Nucleus accumbens (tissue), 56 donors: ENCODE data around the gene GCC2.
"Not testable (repeated sequence)": the region's sequence is repeated elsewhere in the genome, so short reads cannot be mapped to it uniquely, and the experiment has no call there.

Source experiments
- DNase-seq, 56 donors: peaks; one replicate each; lab custom pipeline; 2025; lab: John Stamatoyannopoulos, UW

The GCC2 gene

DNA sequence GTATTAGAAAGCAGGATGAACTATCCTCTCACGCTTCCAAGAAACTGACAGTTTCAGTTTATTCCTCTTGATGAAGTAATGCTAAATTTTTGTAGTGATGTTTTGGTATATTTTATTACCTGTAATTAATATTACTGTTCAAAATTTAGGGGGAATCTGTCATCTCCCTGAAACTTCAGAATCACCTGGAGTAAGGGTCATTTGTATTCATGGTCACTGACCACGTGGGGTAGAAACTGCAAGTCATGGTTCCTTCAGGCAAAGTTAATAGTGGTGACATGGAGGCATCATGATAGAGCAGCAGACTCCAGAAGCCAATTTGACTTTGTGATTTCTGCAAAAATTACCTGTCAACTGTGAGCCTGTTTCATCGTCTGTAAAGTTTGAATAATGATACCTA is 47.2 kb downstream of the GCC2 start:
- DNase-seq, result not testable (repeated sequence)

- DNase-seq, result not testable (repeated sequence)
These were observed 58.6 kb downstream of the GCC2 start for GRCh38 chr2:108507620-108508019.

DNA sequence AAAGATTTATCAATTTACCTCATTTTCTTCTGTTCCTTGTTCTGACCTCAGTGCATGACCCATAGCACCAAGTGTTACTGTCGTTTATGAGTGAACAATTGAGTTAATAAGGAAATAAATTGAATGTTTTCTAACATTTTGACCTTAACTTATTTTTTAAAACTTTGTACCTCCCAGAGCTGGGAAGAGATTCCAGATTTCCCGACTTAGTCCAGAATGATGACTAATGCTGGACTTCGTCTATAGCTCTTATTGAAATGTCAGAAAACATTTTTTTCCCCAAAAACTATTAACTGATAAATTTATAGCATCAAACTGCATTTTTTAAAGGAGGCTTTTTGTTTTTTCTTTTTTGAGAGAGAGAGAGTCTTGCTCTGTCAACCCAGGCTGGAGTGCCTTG is 63.4 kb downstream of the GCC2 start:
- not testable (repeated sequence) for DNase-seq

GRCh38 chr2:108514478-108514877 is 65.5 kb downstream of the GCC2 start:
- DNase-seq, result not testable (repeated sequence)

DNA sequence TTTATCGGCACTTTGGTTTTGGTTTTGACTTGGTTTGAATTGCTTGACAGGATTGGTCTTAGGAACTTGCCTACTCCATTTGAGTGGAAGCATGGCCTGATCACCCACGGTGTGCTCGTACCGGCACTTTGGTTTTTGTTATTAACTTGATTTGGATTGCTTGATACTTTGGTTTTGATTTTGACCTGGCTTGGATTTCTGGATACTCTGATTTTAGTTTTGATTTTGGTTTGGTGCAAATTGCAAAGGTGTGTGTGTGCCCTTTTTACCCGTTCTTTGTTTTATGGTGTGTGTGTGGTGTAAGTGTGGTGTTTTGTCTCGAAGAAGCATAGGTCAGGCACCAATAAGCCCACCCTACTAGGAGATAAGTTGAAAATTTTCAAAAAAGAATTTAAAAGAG is 75.7 kb downstream of the GCC2 start:
- not testable (repeated sequence) for DNase-seq

DNA sequence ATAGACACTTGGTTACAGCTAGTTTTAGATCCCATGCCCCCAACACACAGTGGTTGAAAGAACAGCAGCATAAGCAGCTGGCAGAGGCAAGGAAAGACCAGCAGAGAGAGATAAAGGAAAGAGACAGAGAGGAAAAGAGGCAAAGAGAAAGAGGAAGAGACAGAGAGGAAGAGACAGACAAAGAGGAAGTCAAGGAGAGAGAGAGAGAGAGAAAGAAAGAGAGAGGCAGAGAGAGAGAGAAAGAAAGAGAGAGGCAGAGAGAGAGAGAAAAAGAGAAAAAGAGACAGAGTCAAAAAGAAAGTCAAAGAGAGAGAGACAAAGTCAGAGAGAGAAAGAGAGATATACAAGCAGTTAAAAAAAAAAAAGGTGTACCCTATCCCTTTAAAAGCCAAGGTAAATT is 76.3 kb downstream of the GCC2 start:
- not testable (repeated sequence) for DNase-seq

- DNase-seq, result no peak
These were observed 82.7 kb downstream of the GCC2 start for GRCh38 chr2:108531674-108532055.

DNA sequence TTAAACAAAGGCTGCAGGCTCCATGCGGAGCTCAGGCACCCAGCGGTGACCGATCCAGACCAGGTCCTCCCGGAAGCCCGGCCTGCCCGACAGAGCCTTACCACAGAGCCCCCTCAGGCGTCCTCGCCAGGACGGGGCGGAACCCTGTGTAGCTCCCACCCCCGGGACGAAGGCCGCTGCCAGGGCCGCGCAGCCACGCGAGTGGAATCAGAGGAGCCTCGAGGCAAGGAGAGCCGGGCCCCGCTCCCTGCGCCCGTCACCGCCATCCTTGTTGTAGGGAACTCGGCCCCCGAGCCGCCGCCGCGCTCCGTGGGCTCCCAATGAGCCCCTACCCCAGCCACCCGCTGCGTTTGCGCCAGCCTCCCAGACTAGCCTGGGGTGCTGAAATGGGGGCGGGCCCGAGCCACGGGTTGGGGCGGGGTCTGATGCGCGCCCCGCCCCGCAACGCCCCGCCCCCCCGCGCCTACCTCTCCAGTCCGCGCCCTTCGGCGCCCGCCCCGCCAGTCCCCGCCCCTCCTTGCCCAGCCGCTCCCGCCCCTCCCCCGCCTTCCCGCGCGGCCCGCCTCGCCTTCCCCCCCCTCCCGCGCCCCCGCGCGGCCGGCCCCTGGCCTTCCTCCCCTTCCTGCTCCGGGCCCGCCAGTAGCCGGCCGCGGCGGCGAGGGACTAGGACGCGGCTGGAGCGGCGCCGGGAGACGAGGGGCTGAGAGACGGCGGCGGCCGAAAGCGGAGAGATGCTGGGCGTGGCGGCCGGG is 85.0 kb downstream of the GCC2 start, which contains the start of gene LIMS1:
Gene LIMS1 (plus strand): TSS at position 639 of the 752 bp plus-strand sequence. CDS start 93 bp downstream, at position 732.
- DNase-seq, result peak; percentile 20 to 94 (median 82)

DNA sequence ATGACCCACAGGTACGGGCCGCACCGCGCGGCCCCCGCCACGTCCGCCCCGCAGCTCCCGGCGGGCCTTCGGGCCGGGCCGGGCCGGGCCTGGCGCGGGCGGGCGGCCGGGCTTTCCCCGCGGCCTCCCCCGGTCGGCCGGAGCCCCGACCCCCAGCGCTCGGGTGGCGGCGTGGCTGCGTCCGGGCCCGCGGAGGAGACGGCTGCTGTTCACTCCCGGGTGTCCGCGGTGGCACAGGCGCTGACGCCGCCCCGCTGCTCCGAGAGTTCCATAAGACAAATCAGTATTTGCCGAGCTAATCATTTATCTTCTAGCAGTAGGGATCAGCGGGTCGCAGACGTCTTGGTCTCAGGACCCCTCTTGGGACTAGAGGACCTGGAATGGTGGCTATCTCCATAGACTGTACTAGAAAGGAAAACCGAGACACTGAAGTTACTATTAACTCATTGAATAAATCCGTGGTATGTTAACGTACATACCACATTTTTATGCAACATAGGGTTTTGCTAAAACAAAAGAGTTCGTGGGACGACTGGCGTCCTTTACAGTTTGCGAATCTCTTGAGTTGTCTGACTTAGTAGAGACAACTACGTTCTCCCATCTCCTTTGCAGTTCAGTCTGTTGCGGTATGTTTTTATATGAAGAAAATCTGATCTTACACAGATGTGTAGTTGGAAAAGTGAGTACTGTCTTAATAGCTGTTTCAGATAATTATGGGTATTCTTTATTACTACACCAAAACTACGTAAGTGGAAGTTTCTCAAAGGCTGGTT is 85.8 kb downstream of the GCC2 start:
- DNase-seq, result peak in 32 of 56 donors; percentile 8 to 68 (median 38)

DNA sequence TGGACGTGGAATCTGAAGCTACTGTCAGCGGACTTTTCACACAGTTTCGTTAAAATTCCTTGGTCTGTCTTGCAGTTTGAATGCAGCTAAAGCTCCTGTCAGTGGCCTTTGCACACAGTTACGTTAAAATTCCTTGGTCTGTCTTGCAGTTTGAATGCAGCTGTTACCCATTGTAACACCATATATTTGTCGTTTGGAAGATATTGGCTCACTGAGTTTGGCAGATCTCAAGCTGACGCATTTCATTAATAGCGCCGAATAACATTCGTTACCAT is 86.3 kb downstream of the GCC2 start:
- peak in 2 of 56 donors; percentile 12 to 30 for DNase-seq

DNA sequence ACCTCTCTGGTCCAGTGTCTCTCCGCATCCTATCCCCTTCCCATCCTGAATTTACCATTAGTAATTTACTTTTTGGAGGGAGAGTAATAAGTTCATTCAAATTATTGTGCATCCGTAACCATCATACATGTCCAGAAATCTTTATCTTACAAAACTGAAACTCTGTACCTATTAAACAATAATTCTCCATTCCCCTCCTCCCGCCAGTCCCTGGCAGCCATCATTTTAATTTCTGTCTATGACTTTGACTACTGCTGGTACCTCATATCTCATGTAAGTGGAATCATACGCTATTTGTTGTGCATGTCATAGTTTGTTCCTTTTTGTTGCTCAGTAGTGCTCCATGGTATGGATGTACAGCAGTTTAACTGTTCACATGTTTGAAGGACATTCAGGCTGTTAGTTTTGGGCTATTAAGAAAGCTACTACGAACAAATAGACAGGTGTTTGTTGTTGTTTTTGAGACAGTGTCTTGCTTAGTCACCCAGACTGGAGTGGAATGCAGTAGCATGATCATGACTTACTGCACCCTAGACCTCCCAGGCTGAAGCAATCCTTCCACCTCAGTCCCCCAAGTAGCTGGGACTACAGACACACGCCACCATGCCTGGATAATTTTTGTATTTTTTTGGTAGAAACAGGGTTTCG is 87.3 kb downstream of the GCC2 start:
- no peak for DNase-seq

GRCh38 chr2:108536911-108537310 is 87.9 kb downstream of the GCC2 start:
- DNase-seq, result no peak

GRCh38 chr2:108538000-108538625 is 89.1 kb downstream of the GCC2 start:
- DNase-seq, result peak in 14 of 56 donors; percentile 5 to 64 (median 18)

GRCh38 chr2:108541451-108541850 is 92.4 kb downstream of the GCC2 start:
- DNase-seq, result no peak

DNA sequence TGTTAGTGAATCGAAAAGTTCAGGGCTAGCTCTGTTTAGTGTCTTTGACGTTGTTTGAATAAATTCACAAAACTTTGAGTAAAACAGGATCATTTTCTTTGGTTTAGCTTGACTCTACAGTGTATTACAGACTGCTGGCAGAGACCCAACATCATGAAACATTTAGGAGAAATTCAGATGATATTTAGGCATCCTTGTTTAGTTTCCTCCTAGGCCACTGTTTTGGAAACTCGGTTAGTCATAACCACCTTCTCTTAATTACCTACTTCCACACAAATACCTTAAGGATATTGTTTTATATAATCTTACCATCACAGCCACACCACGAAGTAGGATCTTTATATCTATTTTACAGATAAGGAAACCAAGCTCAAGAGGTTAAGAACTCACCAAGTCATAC is 93.1 kb downstream of the GCC2 start:
- DNase-seq, result no peak

GRCh38 chr2:108547606-108548005 is 98.6 kb downstream of the GCC2 start:
- DNase-seq, result no peak

DNA sequence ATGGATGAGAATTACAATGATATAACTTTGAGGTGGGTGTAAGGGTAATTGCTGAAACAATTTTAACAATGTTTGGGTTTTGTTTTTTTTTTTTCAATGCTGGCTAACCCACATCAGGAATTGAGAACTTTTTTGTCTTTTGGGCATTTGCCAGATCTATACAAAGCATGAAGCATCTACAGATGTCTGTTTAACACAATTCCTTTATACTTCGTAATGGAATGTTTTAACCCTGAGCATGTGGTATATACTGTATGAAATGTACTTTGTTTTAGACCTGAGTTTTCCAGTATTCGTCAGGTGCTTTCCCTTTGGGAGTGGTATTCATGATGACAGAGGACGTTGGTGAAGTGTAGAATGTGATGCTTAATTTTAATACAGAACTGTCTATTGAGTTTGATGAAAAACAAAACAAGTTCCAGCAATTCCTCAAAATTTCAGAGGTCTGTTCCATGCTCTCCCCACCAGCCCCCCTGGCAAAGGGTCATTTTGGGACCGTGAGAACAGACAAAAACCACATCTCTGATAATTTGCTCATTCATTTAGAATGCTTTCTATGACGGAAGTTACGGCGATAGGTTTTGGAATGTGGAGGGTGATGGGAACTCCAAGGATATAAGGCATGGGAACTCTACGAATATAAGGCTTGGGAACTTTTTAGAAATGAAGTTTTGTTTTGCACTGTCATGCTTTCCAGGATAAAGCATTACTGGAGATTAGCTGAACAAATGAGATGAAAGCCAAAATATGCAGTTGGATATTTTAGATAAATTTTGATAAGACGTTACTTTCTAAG is 99.4 kb downstream of the GCC2 start:
- DNase-seq, result no peak

DNA sequence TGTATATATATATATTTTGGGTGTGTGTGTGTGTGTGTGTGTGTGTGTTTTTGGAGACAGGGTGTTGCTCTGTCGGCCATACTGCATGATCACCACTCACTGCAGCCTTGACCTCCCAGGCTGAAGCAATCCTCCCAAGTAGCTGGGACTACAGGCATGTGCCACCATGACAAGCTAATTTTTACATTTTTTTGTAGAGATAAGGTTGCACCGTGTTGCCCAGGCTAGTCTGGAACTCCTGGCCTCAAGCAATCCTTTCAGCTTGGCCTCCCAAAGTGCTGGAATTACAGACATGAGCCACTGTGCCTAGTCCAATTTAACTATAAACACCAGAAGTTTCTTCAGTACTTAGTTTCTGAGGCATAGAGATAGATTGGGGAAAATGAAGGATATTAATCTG is 103.6 kb downstream of the GCC2 start:
- no peak for DNase-seq

GRCh38 chr2:108553209-108553919 is 104.4 kb downstream of the GCC2 start:
- peak in 1 of 56 donors; percentile 19 for DNase-seq

DNA sequence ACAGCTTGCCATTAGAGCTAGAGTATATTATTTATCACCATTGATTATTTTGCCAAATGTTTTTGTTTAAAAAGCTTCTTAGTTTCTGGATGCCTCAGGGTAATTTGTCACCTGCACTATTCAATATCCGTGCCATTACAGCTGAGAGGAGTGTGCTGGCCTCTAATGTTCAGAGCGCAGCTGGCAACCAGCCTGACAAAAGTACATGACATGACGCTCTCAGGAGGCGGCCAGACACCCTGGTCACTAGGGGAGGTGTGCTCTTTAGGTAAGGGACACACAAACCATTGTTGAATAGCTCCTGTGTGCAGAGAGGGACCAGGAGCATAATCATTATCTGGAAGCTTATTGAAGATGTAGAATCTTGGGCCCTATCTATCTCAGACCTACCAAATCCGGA is 105.5 kb downstream of the GCC2 start:
- DNase-seq, result no peak
